GM12874 (cell line): ENCODE measurements around the gene ASTN1.

Source experiments
- CTCF ChIP-seq: IDR thresholded peaks from 2 replicates; pipeline ENCODE4 v1.5.1; 2011; ENCODE audit warnings: low read depth, mild to moderate bottlenecking, control low read depth, low read length, moderate library complexity; ENCODE audit not compliant: insufficient read depth

Gene ASTN1

GRCh38 chr1:176894450-176894849 is 270.1 kb downstream of the ASTN1 start:
- TF ChIP-seq CTCF, result no peak

GRCh38 chr1:176893625-176894352 is 270.7 kb downstream of the ASTN1 start:
- no peak for TF ChIP-seq CTCF

GRCh38 chr1:176888471-176889032 is 276.0 kb downstream of the ASTN1 start:
- no peak for TF ChIP-seq CTCF

GRCh38 chr1:176885751-176886150 is 278.8 kb downstream of the ASTN1 start:
- no peak for TF ChIP-seq CTCF

GRCh38 chr1:176885341-176885740 is 279.2 kb downstream of the ASTN1 start:
- TF ChIP-seq CTCF, result no peak

GRCh38 chr1:176884911-176885310 is 279.6 kb downstream of the ASTN1 start:
- no peak for TF ChIP-seq CTCF

- TF ChIP-seq CTCF, result no peak
Observed at GRCh38 chr1:176884286-176884685, 280.2 kb downstream of the ASTN1 start.
